Measurements from ENCODE around the gene NCOA3.

DNA sequence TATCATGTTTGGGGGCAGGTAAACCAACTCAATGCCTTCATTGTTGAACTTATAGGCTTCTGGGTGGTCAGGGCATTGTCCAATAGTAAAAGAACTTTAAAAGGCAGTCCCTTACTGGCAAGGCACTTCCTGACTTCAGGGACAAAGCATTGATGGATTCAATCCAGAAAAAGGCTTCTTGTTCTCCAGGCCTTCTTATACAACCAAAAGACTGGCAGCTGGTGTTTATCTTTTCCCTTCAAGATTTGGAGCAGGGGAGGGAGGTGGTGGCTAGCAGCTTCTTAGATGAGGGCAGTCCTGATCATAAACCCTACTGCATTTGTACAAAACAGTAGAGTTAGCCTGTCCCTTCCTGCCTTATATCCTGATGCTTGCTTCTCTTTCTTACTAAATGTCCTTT, 57.5 kb downstream of the NCOA3 start:
- TF ChIP-seq ATF3 (IDR thresholded peaks at IDR 0.05; ENCODE audit: insufficient read depth, low read depth, low read length) (no peak), EP300 (IDR thresholded peaks at IDR 0.05; ENCODE audit: borderline replicate concordance in 1 of 2, low read depth in 2 of 2, low read length in 2 of 2) (no peak), POLR2A (IDR thresholded peaks at IDR 0.05; ENCODE audit: control extremely low read depth in 1 of 2, low read depth in 2 of 2, low read length in 2 of 2) (no peak), SP2 (IDR thresholded peaks at IDR 0.05; ENCODE audit: low read length) (no peak), TAF1 (IDR thresholded peaks at IDR 0.05; ENCODE audit: low read depth, low read length) (no peak), MAFK (IDR thresholded peaks at IDR 0.05; ENCODE audit: low read depth, low read length) (no peak), KDM5A (IDR thresholded peaks at IDR 0.05; ENCODE audit: low read length) (no peak), RFX5 (IDR thresholded peaks at IDR 0.05; ENCODE audit: borderline replicate concordance, low read depth, low read length) (no peak)
- TF ChIP-seq, protein P1, sequence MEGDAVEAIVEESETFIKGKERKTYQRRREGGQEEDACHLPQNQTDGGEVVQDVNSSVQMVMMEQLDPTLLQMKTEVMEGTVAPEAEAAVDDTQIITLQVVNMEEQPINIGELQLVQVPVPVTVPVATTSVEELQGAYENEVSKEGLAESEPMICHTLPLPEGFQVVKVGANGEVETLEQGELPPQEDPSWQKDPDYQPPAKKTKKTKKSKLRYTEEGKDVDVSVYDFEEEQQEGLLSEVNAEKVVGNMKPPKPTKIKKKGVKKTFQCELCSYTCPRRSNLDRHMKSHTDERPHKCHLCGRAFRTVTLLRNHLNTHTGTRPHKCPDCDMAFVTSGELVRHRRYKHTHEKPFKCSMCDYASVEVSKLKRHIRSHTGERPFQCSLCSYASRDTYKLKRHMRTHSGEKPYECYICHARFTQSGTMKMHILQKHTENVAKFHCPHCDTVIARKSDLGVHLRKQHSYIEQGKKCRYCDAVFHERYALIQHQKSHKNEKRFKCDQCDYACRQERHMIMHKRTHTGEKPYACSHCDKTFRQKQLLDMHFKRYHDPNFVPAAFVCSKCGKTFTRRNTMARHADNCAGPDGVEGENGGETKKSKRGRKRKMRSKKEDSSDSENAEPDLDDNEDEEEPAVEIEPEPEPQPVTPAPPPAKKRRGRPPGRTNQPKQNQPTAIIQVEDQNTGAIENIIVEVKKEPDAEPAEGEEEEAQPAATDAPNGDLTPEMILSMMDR (IDR thresholded peaks at IDR 0.05; ENCODE audit: control extremely low read depth in 1 of 3, insufficient read depth in 1 of 3, low read depth in 1 of 3, low read length in 3 of 3), result no peak
